ENCODE measurements around the gene WDFY2.

DNA sequence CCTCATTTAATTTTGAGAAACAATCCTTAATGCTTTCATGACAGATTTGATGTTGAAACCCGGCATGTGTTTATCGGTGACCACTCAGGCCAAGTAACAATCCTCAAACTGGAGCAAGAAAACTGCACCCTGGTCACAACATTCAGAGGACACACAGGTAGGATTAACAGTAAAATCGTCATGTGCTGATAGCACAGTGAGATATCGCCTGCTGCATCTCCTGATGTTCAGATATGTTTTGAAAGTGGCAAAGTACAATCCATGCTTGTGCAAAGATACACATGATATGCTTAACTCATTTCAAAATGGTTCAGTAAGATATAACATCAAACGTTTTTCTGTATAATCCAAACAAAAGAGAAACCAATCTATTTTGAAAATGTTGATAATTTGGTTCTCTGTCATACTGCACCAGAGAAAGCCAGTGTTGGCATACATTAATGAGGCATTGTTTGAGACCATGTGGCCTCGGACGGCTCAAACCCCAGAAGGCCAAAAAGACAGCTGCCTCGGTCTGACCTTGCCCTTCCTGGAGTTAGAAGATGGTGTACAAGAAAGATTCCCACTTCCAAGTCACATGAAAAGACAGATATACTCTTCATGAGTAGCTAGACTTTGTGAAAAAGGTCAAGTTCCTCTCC is 143.5 kb downstream of the WDFY2 start:
- TF ChIP-seq POLR2A (IDR thresholded peaks at IDR 0.05) (no peak), CTCF (IDR thresholded peaks at IDR 0.05) (no peak)

Data from upper lobe of left lung (tissue), 4 donors.